Daoy (cell line): ENCODE measurements around the gene RPS14. TPM values are rescaled to one million over a fixed set of nuclear protein-coding genes. Genes with fewer than 3 reads are reported as not detected.
"Not testable (repeated sequence)": the region's sequence is repeated elsewhere in the genome, so short reads cannot be mapped to it uniquely, and the experiment has no call there.

Experiments used
- DNase-seq: peaks from one replicate; pipeline ENCODE4 v3.0.0-alpha.2; 2015; ENCODE audit warnings: low read depth
- total RNA-seq: library from RNA; depleted of rRNA; stranded (reverse); fragments of >200 nt; shearing (Covaris generic); gene quantifications from 2 replicates; pipeline ENCODE4 v1.2.3, GENCODE V29; 2014

Gene RPS14
- total RNA-seq, 1 experiment from 2014 or later: 6,529 TPM

- DNase-seq: not testable (repeated sequence)
These were observed 35.4 kb downstream of the RPS14 start for GRCh38 chr5:150413902-150414790.

DNA sequence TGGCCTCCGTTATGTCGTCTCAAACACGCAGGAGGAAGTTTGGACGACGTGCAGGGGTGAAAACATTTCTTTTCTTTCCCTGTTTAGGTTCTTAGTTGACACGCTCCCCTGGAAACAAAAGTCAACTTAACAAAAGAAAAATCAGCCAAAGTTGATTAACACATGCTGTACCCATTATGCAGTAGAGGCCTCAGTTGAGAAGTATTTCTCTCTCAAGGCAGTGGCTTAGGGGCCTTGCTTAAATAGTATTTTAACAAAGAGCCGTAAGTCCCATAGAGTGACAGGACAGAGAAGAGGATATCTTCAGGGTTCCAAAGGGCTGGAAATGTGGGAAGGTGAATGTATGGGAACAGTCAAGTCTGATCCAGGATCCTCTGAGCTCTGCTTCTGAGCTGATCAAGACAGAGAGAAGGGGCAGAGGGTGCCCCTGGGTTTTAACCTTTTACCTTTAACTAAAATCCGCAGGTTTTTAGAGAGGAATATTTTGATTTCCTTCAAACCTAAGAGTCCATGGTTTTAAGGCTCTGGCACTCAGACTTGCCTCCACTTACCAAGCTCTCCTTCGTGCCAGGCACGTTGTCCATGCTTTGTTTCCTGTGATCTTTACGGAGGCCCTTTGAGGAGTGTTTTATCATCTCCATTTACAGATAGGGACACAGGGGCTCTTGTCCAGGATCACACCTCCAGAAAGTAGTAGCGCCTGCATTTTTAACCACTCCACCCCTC lies 36.2 kb downstream of the RPS14 start:
- DNase-seq: no peak

DNA sequence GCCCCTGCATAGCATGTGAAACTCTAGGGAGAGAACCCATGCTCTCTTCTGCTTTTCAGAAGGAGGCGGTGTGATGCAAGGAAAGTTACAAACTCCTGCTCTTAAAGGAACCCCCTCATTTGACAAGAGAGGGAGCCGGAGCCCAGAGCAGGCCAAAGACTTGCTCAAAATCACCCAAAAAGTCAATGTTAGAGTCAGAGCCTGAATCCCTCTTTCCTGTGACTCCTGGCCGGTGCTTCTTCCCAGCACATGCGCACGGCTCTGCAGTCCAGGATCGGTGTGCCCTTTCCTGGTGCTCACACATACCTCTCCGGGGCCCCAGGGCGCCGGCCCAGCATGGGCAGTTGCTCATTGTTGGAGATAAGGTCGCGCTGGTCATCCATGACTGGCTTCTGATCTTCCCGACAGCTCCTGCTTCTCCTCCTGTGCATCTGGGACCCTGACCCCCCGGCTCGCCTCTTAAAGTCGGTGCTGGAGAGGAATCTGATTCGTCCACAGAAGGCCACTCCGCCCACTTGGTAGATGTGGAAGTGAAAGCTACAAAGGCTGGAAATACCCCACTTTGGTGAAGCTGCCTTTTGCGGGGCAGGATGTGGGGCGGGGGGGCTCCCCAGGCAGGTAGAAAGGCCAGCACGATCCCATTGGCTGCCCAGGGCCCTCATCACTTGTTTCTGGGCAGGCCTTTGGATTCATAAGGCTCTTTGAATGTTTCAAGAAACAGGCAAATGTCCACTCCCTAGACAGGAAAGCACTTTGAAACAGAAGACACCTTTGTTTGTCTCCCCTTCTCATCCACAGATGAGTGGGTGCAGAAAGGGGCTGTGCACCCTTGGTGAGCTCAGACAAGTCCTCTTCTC lies 37.0 kb downstream of the RPS14 start, which contains the start of gene CD74:
Gene CD74 (minus strand): TSS at position 592 of the 857 bp plus-strand sequence. CDS start 161 bp downstream, at position 431.
- peak; percentile 33 for DNase-seq

DNA sequence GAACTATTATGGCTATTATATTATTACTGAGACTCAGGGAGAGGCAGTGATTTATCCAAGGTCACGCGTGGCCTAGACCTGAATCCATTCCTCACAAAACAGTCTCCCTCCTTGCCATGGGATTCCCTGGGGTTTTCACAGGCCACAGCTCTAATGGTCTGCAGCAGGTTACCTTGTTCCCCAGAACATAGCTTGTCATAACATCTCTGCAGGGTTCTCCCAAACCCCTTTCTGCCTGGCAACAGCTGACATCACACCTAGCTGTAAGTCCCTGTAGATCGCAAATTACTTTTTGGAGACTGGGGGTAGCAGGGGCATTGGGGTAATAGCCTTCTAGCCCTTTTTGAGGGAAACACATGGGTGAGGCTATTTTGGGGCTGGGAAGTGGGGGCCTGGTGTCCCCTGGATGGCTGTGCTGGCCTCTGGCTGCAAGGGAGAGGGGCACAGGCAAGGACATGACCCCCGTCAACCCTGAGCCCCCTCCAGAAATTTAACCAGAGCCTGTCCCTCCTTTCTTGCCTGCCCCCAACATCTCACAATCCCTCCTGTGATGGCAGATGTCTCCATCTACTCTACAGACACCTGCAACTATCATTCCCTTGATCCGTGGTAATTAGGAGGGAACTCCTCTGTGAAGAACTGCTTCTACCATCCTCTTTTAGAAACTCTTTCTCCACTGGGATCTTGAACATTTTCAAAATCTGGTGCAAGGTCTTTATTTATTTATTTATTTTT lies 38.1 kb downstream of the RPS14 start:
- DNase-seq: no peak

- peak; percentile 69 for DNase-seq
These were observed 38.9 kb downstream of the RPS14 start for GRCh38 chr5:150410524-150411244.

- DNase-seq: peak; percentile 90
These were observed 39.7 kb downstream of the RPS14 start for GRCh38 chr5:150409638-150410523.

GRCh38 chr5:150408231-150408943 lies 41.2 kb downstream of the RPS14 start:
- no peak for DNase-seq

- no peak for DNase-seq
These were observed 42.3 kb downstream of the RPS14 start for GRCh38 chr5:150407096-150407720.

- no peak for DNase-seq
These were observed 42.8 kb downstream of the RPS14 start for GRCh38 chr5:150406723-150407095.

DNA sequence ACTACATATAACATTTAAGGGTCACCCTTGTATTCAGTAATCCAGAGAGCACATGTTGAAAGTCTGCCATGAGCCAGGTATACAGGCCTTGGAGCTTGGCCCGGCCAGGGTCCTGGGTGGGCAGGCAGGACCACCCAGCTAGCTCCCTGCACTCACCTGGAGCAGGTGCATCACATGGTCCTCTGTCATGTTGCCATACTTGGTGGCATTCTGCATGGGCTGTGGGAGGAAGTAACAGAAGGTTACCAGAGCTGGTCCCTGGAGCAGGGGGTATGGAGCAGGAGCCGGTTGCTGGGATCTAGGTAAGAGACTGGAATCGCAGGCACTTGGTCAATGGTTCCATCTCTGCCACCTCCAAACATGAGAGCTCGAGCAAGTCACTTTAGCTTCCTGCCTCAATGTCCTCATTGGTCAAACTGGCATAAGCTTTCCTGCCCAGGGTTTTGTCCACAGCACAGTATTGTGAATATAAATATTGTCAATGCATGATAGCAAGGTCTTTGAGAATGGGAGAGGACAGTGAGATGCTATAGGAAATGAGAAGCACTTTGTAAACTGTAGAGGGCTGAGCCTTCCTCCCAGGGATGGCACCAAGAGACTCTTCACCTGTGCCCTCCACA lies 43.3 kb downstream of the RPS14 start:
- DNase-seq: no peak

DNA sequence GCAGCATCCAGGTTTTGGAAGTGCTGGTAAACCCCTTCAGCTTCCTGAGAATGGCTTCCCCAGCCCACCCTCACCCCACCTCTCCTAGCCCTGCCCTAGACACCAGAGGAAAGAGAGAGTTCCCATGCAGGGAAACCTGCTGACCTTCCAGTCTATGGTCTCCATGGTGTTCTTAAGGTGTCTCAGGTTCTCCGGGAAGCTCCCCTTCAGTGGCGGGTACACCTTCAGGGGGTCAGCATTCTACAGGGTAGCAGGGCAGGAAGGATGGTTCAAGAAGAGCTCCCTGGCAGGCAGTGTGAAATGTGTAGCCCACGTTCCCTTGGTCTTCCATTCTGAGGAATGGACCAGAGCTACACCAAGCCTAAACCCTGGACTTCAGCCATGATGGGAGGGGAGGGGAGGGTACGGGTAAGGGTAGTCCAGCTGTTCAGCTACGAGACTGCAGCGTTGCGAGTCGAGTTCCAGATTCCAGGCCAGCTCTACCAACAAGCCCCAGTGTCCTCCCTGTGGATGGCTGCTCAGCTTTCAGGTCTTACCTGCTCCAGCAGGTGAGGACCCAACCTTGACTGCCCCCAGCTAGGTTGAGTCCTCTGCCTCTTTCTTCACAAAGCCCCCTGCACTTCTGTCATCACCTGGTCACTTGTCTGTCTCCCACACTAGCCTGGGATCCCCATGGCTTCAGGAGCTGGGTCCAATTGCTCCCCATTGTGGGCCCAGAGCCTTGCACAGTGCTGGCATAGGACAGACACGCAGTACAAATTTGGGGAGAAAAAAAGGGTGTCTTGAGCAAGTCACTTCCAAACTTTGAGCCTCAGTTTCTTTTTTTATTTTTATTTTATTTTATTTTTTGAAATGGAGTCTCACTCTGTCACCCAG lies 44.4 kb downstream of the RPS14 start:
- no peak for DNase-seq

GRCh38 chr5:150404535-150404934 lies 45.0 kb downstream of the RPS14 start:
- DNase-seq: no peak

GRCh38 chr5:150404121-150404520 lies 45.4 kb downstream of the RPS14 start:
- no peak for DNase-seq

DNA sequence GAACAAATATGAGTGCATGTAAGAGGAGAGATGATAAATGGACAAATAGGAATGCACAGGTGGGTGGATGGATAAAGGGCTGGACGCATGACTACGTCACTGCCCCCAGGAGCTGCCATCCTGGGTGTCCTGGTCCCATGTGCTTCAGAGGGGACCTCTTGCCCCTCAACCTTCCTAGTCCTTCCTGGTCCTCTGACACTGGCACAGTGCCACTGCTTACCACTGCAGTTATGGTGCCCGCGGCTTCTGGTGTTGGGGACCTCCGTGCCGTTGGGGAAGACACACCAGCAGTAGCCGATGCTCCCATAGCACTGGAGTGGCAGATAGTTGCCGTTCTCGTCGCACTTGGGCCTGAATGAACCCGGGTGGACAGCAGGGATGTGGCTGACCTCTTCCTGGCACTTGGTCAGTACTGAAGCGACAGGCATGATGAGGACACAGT lies 46.6 kb downstream of the RPS14 start:
- DNase-seq: no peak

GRCh38 chr5:150402229-150402773 lies 47.2 kb downstream of the RPS14 start:
- DNase-seq: no peak
